H1 (cell line): ENCODE measurements around the gene CD68. TPM values are rescaled to one million over a fixed set of nuclear protein-coding genes. Genes with fewer than 3 reads are reported as not detected.

ENCODE experiments used
- ASH2L ChIP-seq: fragments of 200-600, 300-600 bp; sonication (generic); IDR thresholded peaks from one replicate; pipeline ENCODE4 v1.7.1; 2017; ENCODE audit warnings: low read length
- HDAC2 ChIP-seq, 2 experiments: fragments of 300-600 bp in 1 of 2; sonication (generic) in 1 of 2; IDR thresholded peaks; 2 replicates each; pipeline ENCODE4 v1.6.1; 2011 to 2012; ENCODE audit warnings: low read depth in 2 of 2, low read length in 2 of 2, mild to moderate bottlenecking in 2 of 2, moderate library complexity in 2 of 2, borderline replicate concordance in 1 of 2, inconsistent platforms in 1 of 2
- KDM1A ChIP-seq: fragments of 200-600, 300-600 bp; sonication (generic); IDR thresholded peaks from 2 replicates; pipeline ENCODE4 v1.7.1; 2016; ENCODE audit warnings: mild to moderate bottlenecking, low read length, borderline replicate concordance
- POLR2A ChIP-seq, 2 experiments: IDR thresholded peaks; 1 replicate in 1 of 2; 2 replicates in 1 of 2; pipeline ENCODE4 v1.6.1; 2011; ENCODE audit warnings: low read depth in 2 of 2, low read length in 2 of 2, mild to moderate bottlenecking in 2 of 2; ENCODE audit errors: control extremely low read depth in 1 of 2
- POU5F1 ChIP-seq: IDR thresholded peaks from 2 replicates; pipeline ENCODE4 v1.6.1; 2011; ENCODE audit warnings: low read depth, mild to moderate bottlenecking, low read length, moderate library complexity
- RXRA ChIP-seq: IDR thresholded peaks from 2 replicates; pipeline ENCODE4 v1.6.1; 2011; ENCODE audit warnings: low read depth, mild to moderate bottlenecking, low read length, moderate library complexity; ENCODE audit not compliant: insufficient read depth
- SP2 ChIP-seq: IDR thresholded peaks from 2 replicates; pipeline ENCODE4 v1.6.1; 2012; ENCODE audit warnings: mild to moderate bottlenecking, low read length, inconsistent platforms
- TAF1 ChIP-seq: IDR thresholded peaks from 2 replicates; pipeline ENCODE4 v1.6.1; 2011; ENCODE audit warnings: mild to moderate bottlenecking, low read depth, low read length
- TEAD4 ChIP-seq: IDR thresholded peaks from 2 replicates; pipeline ENCODE4 v1.6.1; 2012; ENCODE audit warnings: low read depth, low read length, inconsistent platforms, mixed read lengths
- polyA plus RNA-seq, 7 experiments: library from polyadenylated mRNA; depleted of rRNA in 3 of 7; stranded (reverse) in 5 of 7; unstranded in 2 of 7; fragments of >200 nt in 5 of 7; fragments of 200-250 nt in 2 of 7; gene quantifications; 1 replicate in 5 of 7; 2 replicates in 1 of 7; 4 replicates in 1 of 7; pipeline versions ENCODE4 v1.2.1 to v1.2.3, GENCODE V29; 2011 to 2013; ENCODE audit warnings: missing spikeins in 2 of 7, mixed read lengths in 2 of 7
- total RNA-seq: library from RNA; stranded (reverse); fragmentation: NEBNext Ultra II Directional; extraction: Animal tissue kit (Norgen Biotek cat#: 25700); gene quantifications from 2 replicates; pipeline ENCODE4 v1.2.1, GENCODE V29; 2021
- TF ChIP-seq, protein P1 (sequence below): fragments of 300-600 bp; sonication (generic); IDR thresholded peaks from 2 replicates; pipeline ENCODE4 v1.7.1; 2012; ENCODE audit warnings: low read length, moderate library complexity, mild to moderate bottlenecking, inconsistent platforms; ENCODE audit not compliant: insufficient replicate concordance

CD68 gene
- total and polyA plus RNA-seq, 2 of the 8 experiments (the other 6 are each of a cell fraction or from before 2014, with no cell fraction given): 0.18 TPM; not detected in 1

DNA sequence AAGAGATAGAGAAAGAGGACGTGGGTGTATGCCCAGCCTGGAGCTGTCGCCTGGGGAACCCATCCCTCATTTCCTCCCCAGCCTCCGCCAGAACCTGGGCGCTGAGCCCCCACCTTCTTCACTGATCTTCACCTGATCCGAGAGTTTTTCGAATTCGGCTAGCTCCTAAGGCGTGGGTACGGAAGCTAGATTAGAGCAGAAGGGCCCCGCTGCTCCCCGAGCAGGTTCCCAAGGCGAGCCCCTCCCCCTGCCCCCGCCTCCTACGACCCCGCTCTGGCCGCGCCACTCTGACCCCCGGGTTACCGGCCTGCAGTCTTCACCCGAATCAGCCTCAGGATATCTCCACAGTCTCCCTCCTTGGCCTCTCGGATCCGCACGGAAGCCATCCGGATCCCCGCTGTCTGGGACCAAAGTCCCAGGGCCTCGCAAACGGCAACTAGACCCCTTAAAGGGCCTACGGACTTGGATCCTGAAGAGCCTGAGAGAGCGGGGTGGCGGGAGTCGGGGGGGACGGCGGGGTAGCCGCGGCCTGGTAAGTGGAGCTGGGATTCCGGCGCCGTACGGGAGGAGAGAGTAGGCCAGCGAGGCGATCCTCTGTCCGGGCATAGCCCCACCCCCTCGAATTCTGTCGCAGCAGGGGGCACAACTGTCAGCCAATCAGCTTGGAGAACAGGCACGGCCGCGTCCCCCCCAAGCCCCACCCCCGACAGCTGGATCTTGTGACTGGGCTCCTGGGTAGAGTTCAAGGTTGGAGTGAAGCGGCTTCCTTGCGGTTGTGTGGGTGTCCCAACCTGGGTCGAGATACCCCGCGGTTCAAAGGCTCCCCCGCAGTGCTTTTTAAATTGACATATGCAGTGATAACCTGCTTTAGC is 48.0 kb downstream of the CD68 start, which contains the start of gene SAT2 (continued):
- TF ChIP-seq, protein P1, sequence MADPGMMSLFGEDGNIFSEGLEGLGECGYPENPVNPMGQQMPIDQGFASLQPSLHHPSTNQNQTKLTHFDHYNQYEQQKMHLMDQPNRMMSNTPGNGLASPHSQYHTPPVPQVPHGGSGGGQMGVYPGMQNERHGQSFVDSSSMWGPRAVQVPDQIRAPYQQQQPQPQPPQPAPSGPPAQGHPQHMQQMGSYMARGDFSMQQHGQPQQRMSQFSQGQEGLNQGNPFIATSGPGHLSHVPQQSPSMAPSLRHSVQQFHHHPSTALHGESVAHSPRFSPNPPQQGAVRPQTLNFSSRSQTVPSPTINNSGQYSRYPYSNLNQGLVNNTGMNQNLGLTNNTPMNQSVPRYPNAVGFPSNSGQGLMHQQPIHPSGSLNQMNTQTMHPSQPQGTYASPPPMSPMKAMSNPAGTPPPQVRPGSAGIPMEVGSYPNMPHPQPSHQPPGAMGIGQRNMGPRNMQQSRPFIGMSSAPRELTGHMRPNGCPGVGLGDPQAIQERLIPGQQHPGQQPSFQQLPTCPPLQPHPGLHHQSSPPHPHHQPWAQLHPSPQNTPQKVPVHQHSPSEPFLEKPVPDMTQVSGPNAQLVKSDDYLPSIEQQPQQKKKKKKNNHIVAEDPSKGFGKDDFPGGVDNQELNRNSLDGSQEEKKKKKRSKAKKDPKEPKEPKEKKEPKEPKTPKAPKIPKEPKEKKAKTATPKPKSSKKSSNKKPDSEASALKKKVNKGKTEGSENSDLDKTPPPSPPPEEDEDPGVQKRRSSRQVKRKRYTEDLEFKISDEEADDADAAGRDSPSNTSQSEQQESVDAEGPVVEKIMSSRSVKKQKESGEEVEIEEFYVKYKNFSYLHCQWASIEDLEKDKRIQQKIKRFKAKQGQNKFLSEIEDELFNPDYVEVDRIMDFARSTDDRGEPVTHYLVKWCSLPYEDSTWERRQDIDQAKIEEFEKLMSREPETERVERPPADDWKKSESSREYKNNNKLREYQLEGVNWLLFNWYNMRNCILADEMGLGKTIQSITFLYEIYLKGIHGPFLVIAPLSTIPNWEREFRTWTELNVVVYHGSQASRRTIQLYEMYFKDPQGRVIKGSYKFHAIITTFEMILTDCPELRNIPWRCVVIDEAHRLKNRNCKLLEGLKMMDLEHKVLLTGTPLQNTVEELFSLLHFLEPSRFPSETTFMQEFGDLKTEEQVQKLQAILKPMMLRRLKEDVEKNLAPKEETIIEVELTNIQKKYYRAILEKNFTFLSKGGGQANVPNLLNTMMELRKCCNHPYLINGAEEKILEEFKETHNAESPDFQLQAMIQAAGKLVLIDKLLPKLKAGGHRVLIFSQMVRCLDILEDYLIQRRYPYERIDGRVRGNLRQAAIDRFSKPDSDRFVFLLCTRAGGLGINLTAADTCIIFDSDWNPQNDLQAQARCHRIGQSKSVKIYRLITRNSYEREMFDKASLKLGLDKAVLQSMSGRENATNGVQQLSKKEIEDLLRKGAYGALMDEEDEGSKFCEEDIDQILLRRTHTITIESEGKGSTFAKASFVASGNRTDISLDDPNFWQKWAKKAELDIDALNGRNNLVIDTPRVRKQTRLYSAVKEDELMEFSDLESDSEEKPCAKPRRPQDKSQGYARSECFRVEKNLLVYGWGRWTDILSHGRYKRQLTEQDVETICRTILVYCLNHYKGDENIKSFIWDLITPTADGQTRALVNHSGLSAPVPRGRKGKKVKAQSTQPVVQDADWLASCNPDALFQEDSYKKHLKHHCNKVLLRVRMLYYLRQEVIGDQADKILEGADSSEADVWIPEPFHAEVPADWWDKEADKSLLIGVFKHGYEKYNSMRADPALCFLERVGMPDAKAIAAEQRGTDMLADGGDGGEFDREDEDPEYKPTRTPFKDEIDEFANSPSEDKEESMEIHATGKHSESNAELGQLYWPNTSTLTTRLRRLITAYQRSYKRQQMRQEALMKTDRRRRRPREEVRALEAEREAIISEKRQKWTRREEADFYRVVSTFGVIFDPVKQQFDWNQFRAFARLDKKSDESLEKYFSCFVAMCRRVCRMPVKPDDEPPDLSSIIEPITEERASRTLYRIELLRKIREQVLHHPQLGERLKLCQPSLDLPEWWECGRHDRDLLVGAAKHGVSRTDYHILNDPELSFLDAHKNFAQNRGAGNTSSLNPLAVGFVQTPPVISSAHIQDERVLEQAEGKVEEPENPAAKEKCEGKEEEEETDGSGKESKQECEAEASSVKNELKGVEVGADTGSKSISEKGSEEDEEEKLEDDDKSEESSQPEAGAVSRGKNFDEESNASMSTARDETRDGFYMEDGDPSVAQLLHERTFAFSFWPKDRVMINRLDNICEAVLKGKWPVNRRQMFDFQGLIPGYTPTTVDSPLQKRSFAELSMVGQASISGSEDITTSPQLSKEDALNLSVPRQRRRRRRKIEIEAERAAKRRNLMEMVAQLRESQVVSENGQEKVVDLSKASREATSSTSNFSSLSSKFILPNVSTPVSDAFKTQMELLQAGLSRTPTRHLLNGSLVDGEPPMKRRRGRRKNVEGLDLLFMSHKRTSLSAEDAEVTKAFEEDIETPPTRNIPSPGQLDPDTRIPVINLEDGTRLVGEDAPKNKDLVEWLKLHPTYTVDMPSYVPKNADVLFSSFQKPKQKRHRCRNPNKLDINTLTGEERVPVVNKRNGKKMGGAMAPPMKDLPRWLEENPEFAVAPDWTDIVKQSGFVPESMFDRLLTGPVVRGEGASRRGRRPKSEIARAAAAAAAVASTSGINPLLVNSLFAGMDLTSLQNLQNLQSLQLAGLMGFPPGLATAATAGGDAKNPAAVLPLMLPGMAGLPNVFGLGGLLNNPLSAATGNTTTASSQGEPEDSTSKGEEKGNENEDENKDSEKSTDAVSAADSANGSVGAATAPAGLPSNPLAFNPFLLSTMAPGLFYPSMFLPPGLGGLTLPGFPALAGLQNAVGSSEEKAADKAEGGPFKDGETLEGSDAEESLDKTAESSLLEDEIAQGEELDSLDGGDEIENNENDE: no peak
- TF ChIP-seq POLR2A (IDR thresholded peaks at IDR 0.05; ENCODE audit: control extremely low read depth in 1 of 2, low read depth in 2 of 2, low read length in 2 of 2) (peak in 1 of 2 experiments; percentile 75; a peak in 2 of 3 replicates), ASH2L (peak; percentile 72), SP2 (no peak), POU5F1 (no peak), KDM1A (peak; percentile 32), TEAD4 (peak; percentile 82), HDAC2 (IDR thresholded peaks at IDR 0.05; ENCODE audit: borderline replicate concordance in 1 of 2, low read depth in 2 of 2, low read length in 2 of 2) (peak in 1 of 2 experiments; percentile 6; a peak in 1 of 4 replicates), RXRA (no peak), TAF1 (peak; percentile 79)
